HCT116 (cell line): ENCODE data around the gene FANCD2. TPM values are rescaled to one million over a fixed set of nuclear protein-coding genes. Genes with fewer than 3 reads are reported as not detected.

ENCODE experiments used
- ATAC-seq: fragments of 200-7000 bp; cut with Tn5 transposase; 2 replicates; pipeline ENCODE4 v1.9.1; 2020; ENCODE audit warnings: mild to moderate bottlenecking, moderate library complexity
- BruUV-seq: library from RNA; stranded (reverse); fragments of 400-500 nt; replicated peaks from 2 replicates; lab custom pipeline; 2021; lab: Mats Ljungman, UMichigan
- CTCF ChIA-PET: fragments of 300-600 bp; sonication (Branson Sonifier 250); formaldehyde crosslinking; loops from one replicate; lab custom pipeline; 2021; ENCODE audit warnings: antibody characterized with exemption; lab: Charles Lee
- POLR2A ChIA-PET: fragments of 300-600, 350-600 bp; sonication (Branson Sonifier 250); formaldehyde crosslinking; loops from one replicate; lab custom pipeline; 2021; ENCODE audit warnings: antibody characterized with exemption; lab: Charles Lee
- RAD21 ChIA-PET, 2 experiments: fragments of 300-600 bp; sonication (Branson Sonifier 250); formaldehyde crosslinking; loops; one replicate each; lab custom pipeline; 2023; ENCODE audit warnings: low total read pairs in 2 of 2; ENCODE audit not compliant: uncharacterized antibody in 2 of 2, unreplicated experiment in 2 of 2, low non-redundant PET in 1 of 2; lab: Charles Lee
- DNase-seq: peaks from one replicate; pipeline ENCODE4 v3.0.0-alpha.2; 2010; ENCODE audit warnings: low read depth, low spot score
- H2AFZ ChIP-seq: fragments of 200-600 bp; shearing (Covaris generic), sonication (generic); 2 replicates; pipeline ENCODE4 v1.6.1; 2017; ENCODE audit warnings: low read depth, mixed run types, mixed read lengths, antibody characterized with exemption, low read length; ENCODE audit not compliant: poor library complexity, severe bottlenecking
- H3K27ac ChIP-seq: 2 replicates; pipeline ENCODE4 v1.5.1; 2012; ENCODE audit warnings: low read depth, low read length
- H3K27me3 ChIP-seq: fragments of 200-600 bp; sonication (generic); 2 replicates; pipeline ENCODE4 v1.6.1; 2016; ENCODE audit warnings: mixed run types, low read length, mixed read lengths; ENCODE audit not compliant: insufficient read depth
- H3K36me3 ChIP-seq, 2 experiments: fragments of 200-500 bp in 1 of 2; fragments of 200-600 bp in 1 of 2; sonication (Bioruptor generic) in 1 of 2; sonication (generic) in 1 of 2; 2 replicates each; pipeline versions ENCODE4 v1.5.1 to v1.6.1; 2014 to 2016; ENCODE audit warnings: low read length in 2 of 2, inconsistent platforms in 1 of 2, mixed read lengths in 1 of 2, mixed run types in 1 of 2; ENCODE audit not compliant: insufficient read depth in 2 of 2, control insufficient read depth in 1 of 2
- H3K4me1 ChIP-seq, 2 experiments: fragments of 200-600 bp in 1 of 2; sonication (generic) in 1 of 2; 2 replicates each; pipeline versions ENCODE4 v1.5.1 to v1.6.1; 2012 to 2017; ENCODE audit warnings: low read length in 2 of 2, inconsistent platforms in 1 of 2, mild to moderate bottlenecking in 1 of 2, mixed read lengths in 1 of 2, mixed run types in 1 of 2, moderate library complexity in 1 of 2; ENCODE audit not compliant: insufficient read depth in 2 of 2, control insufficient read depth in 1 of 2
- H3K4me2 ChIP-seq: fragments of 200-600 bp; sonication (generic); 2 replicates; pipeline ENCODE4 v1.6.1; 2017; ENCODE audit warnings: mixed run types, low read length, mixed read lengths
- H3K4me3 ChIP-seq, 2 experiments: fragments of 200-600 bp in 1 of 2; sonication (generic) in 1 of 2; replicated peaks in 1 of 2; 2 replicates each; pipeline ENCODE4 v1.5.1; 2011 to 2016; ENCODE audit warnings: low read length in 2 of 2, control low read depth in 1 of 2, low read depth in 1 of 2, mild to moderate bottlenecking in 1 of 2, mixed read lengths in 1 of 2, mixed run types in 1 of 2
- H3K79me2 ChIP-seq: fragments of 200-600 bp; sonication (generic); 2 replicates; pipeline ENCODE4 v1.6.1; 2017; ENCODE audit warnings: mild to moderate bottlenecking, mixed run types, low read length, moderate library complexity, mixed read lengths; ENCODE audit not compliant: insufficient read depth
- H3K9ac ChIP-seq: fragments of 200-600 bp; sonication (generic); 2 replicates; pipeline ENCODE4 v1.6.1; 2016; ENCODE audit warnings: low read length, mixed read lengths
- H3K9me2 ChIP-seq: fragments of 200-600 bp; sonication (generic), shearing (Covaris generic); 2 replicates; pipeline ENCODE4 v1.6.1; 2017; ENCODE audit warnings: mixed run types, mild to moderate bottlenecking, moderate library complexity; ENCODE audit not compliant: insufficient read depth
- H3K9me3 ChIP-seq, 2 experiments: fragments of 200-500 bp in 1 of 2; fragments of 200-600 bp in 1 of 2; sonication (Bioruptor generic) in 1 of 2; sonication (generic) in 1 of 2; 2 replicates each; pipeline ENCODE4 v1.6.1; 2014 to 2017; ENCODE audit warnings: low read length in 2 of 2, mixed read lengths in 2 of 2, inconsistent platforms in 1 of 2, low read depth in 1 of 2, mild to moderate bottlenecking in 1 of 2, mixed run types in 1 of 2, moderate library complexity in 1 of 2; ENCODE audit not compliant: control insufficient read depth in 1 of 2, insufficient read depth in 1 of 2
- H4K20me1 ChIP-seq: fragments of 200-600 bp; sonication (generic), shearing (Covaris generic); 2 replicates; pipeline ENCODE4 v1.6.1; 2017; ENCODE audit warnings: mixed run types, mild to moderate bottlenecking, moderate library complexity; ENCODE audit not compliant: insufficient read depth
- ATF3 ChIP-seq: IDR thresholded peaks from 2 replicates; pipeline ENCODE4 v1.6.1; 2012
- CBX3 ChIP-seq: IDR thresholded peaks from 2 replicates; pipeline ENCODE4 v1.6.1; 2012; ENCODE audit warnings: low read depth
- CEBPB ChIP-seq: IDR thresholded peaks from 2 replicates; pipeline ENCODE4 v1.6.1; 2012; ENCODE audit warnings: low read depth
- EGR1 ChIP-seq: IDR thresholded peaks from 2 replicates; pipeline ENCODE4 v1.6.1; 2012; ENCODE audit warnings: low read depth
- EZH2 ChIP-seq: fragments of 200-600 bp; sonication (generic); IDR thresholded peaks from 2 replicates; pipeline ENCODE4 v1.6.1; 2017; ENCODE audit warnings: antibody characterized with exemption, mixed run types
- EZH2phosphoT487 ChIP-seq: fragments of 200-600 bp; IDR thresholded peaks from 2 replicates; pipeline ENCODE4 v1.6.1; 2018; ENCODE audit warnings: antibody characterized with exemption, borderline replicate concordance
- FOSL1 ChIP-seq: IDR thresholded peaks from 2 replicates; pipeline ENCODE4 v1.6.1; 2012; ENCODE audit warnings: low read depth
- JUND ChIP-seq: IDR thresholded peaks from 2 replicates; pipeline ENCODE4 v1.6.1; 2012
- MAX ChIP-seq: IDR thresholded peaks from 2 replicates; pipeline ENCODE4 v1.6.1; 2012
- POLR2A ChIP-seq: IDR thresholded peaks from 2 replicates; pipeline ENCODE4 v1.7.0; 2011; ENCODE audit warnings: borderline replicate concordance; ENCODE audit not compliant: insufficient read depth, insufficient read length; ENCODE audit errors: extremely low read depth
- POLR2AphosphoS5 ChIP-seq: IDR thresholded peaks from 2 replicates; pipeline ENCODE4 v1.6.1; 2011; ENCODE audit warnings: mild to moderate bottlenecking, low read depth, low read length, moderate library complexity
- RAD21 ChIP-seq: IDR thresholded peaks from 2 replicates; pipeline ENCODE4 v1.6.1; 2012; ENCODE audit warnings: low read depth, mild to moderate bottlenecking
- REST ChIP-seq: IDR thresholded peaks from 2 replicates; pipeline ENCODE4 v1.6.1; 2012; ENCODE audit warnings: low read depth
- SIN3A ChIP-seq: IDR thresholded peaks from 2 replicates; pipeline ENCODE4 v1.6.1; 2012; ENCODE audit warnings: low read depth
- SP1 ChIP-seq: IDR thresholded peaks from 2 replicates; pipeline ENCODE4 v1.6.1; 2012; ENCODE audit warnings: low read depth
- SRF ChIP-seq: IDR thresholded peaks from 2 replicates; pipeline ENCODE4 v1.6.1; 2012; ENCODE audit warnings: low read depth
- TCF7L2 ChIP-seq: IDR thresholded peaks from 2 replicates; pipeline ENCODE4 v1.7.0; 2011; ENCODE audit warnings: borderline replicate concordance, inconsistent platforms; ENCODE audit not compliant: insufficient read depth, insufficient read length; ENCODE audit errors: extremely low read depth
- YY1 ChIP-seq: IDR thresholded peaks from 2 replicates; pipeline ENCODE4 v1.6.1; 2011; ENCODE audit warnings: low read length, low read depth, moderate library complexity, mild to moderate bottlenecking; ENCODE audit not compliant: insufficient replicate concordance; ENCODE audit errors: extremely low read depth
- ZFX ChIP-seq: fragments of 450-650 bp; IDR thresholded peaks from 2 replicates; pipeline ENCODE4 v1.6.1; 2017
- ZNF274 ChIP-seq: fragments of 200-500 bp; sonication (Bioruptor generic); IDR thresholded peaks from 2 replicates; pipeline ENCODE4 v1.6.1; 2014; ENCODE audit warnings: mild to moderate bottlenecking, low read depth, low read length, inconsistent platforms
- intact Hi-C: fragments of 100-400 bp; cut with micrococcal nuclease; formaldehyde crosslinking; loops from 2 replicates; pipeline ENCODE4 v1.10.0; 2022
- total RNA-seq: library from RNA; stranded (reverse); gene quantifications from one replicate; pipeline ENCODE4 v1.2.1, GENCODE V29; 2021; ENCODE audit not compliant: unreplicated experiment

Gene FANCD2
- total RNA-seq, 1 experiment from 2014 or later = 50.0 TPM

- POLR2A ChIA-PET = no interaction called here
- RAD21 ChIA-PET = no interaction called here
- H3K9ac ChIP-seq = no peak overlapping the region
- no peaks in the 10 kb centered on the region for H3K36me3 ChIP-seq
- BruUV-seq = no TSS peak
- TF ChIP-seq CBX3 (no peak), CEBPB (no peak), ZNF274 (no peak), SP1 (no peak), MAX (no peak), POLR2AphosphoS5 (no peak), TCF7L2 (no peak), SIN3A (no peak), SRF (no peak), RAD21 (no peak), ZFX (no peak), EZH2phosphoT487 (no peak), YY1 (no peak), EGR1 (no peak), REST (no peak), EZH2 (no peak), ATF3 (no peak), FOSL1 (no peak), JUND (no peak), POLR2A (no peak)
- TF ChIP-seq, all 23 proteins: peak for 0
- Histone ChIP-seq H3K9me2 (no peaks in the 10 kb centered on the region), H3K27ac (no peak overlapping the region), H3K79me2 (no peaks in the 10 kb centered on the region), H3K4me2 (no peak overlapping the region), H3K9me3 (no peaks in the 10 kb centered on the region), H4K20me1 (no peaks in the 10 kb centered on the region), H3K4me1 (peaks cover 4 to 7% of the 10 kb centered on the region in 2 experiments; a peak in 3 of 4 replicates), H3K27me3 (no peaks in the 10 kb centered on the region), H2AFZ (no peak overlapping the region), H3K4me3 (no peak overlapping the region)
- no peak for ATAC-seq
- DNase-seq = no peak
- intact Hi-C loops = no loop called here
- CTCF ChIA-PET = no interaction called here
Measured at GRCh38 chr3:10136426-10137005, 110.3 kb downstream of the FANCD2 start.
